ENCODE data around the gene SLC12A2. TPM values are rescaled to one million over a fixed set of nuclear protein-coding genes. Genes with fewer than 3 reads are reported as not detected.
A peak's percentile ranks its signal among the peaks of the same experiment; 100 is the strongest.

Gene SLC12A2
- total RNA-seq, 2 experiments from 2014 or later = 20.6 to 36.5 TPM

GRCh38 chr5:128077526-128077925 lies 6.0 kb upstream of the SLC12A2 start:
- CTCF ChIA-PET (ENCODE audit: unreplicated experiment) = interaction anchor here (0.7 kb wide), 1 partner anchor 1090 kb away, joined by 4 read pairs; no protein-coding TSS in a partner anchor
- TF ChIP-seq EZH2phosphoT487 (IDR thresholded peaks at IDR 0.05; ENCODE audit: borderline replicate concordance, low read depth, low read length) = no peak
- no peak for TF ChIP-seq CTCF (conservative IDR thresholded peaks at IDR 0.05; ENCODE audit: low read length)
- Histone ChIP-seq H3K79me2 (ENCODE audit: insufficient read depth, low read depth, low read length) (peaks cover 90% of the 10 kb centered on the region), H3K9me2 (ENCODE audit: insufficient read depth, low read length) (no peaks in the 10 kb centered on the region), H3K4me1 (ENCODE audit: insufficient read depth, low read length, poor library complexity, severe bottlenecking) (peaks cover 52% of the 10 kb centered on the region), H2AFZ (ENCODE audit: low read length) (no peak overlapping the region), H3K27ac (ENCODE audit: low read depth, low read length, poor library complexity, severe bottlenecking) (no peak overlapping the region), H3K9me3 (ENCODE audit: low read length) (no peaks in the 10 kb centered on the region), H3K36me3 (ENCODE audit: insufficient read depth, low read length) (peaks cover 65% of the 10 kb centered on the region), H4K20me1 (ENCODE audit: insufficient read depth, low read length) (peaks cover 10% of the 10 kb centered on the region; the same call in 1 of the 2 replicates), H3K4me3 (ENCODE audit: low read depth, low read length, poor library complexity, severe bottlenecking) (no peak overlapping the region), H3K4me2 (ENCODE audit: low read length) (peak overlapping the region; percentile 29; the same call in 1 of the 2 replicates)
- DNase-seq (ENCODE audit: low spot score) = no peak
- intact Hi-C loops (cut with micrococcal nuclease; ENCODE audit: unreplicated experiment) = no loop called here
- no TSS peak for BruUV-seq (replicated peaks)
- POLR2A ChIA-PET = interaction anchor here (0.6 to 2.2 kb wide), 9 partner anchors 9 to 170 kb away, joined by 3 to 8 read pairs (median 3); no protein-coding TSS in a partner anchor

GRCh38 chr5:128081111-128081851 lies 2.3 kb upstream of the SLC12A2 start:
- Histone ChIP-seq H4K20me1 (ENCODE audit: insufficient read depth, low read length) (peaks cover 25% of the 10 kb centered on the region; the same call in 1 of the 2 replicates), H3K9me2 (ENCODE audit: insufficient read depth, low read length) (no peaks in the 10 kb centered on the region), H3K9me3 (ENCODE audit: low read length) (no peaks in the 10 kb centered on the region), H3K27ac (ENCODE audit: low read depth, low read length, poor library complexity, severe bottlenecking) (peak overlapping the region; percentile 92), H3K79me2 (ENCODE audit: insufficient read depth, low read depth, low read length) (peaks cover 87% of the 10 kb centered on the region), H3K4me3 (ENCODE audit: low read depth, low read length, poor library complexity, severe bottlenecking) (peak overlapping the region; percentile 83), H3K4me1 (ENCODE audit: insufficient read depth, low read length, poor library complexity, severe bottlenecking) (peaks cover 41% of the 10 kb centered on the region), H3K36me3 (ENCODE audit: insufficient read depth, low read length) (peaks cover 32% of the 10 kb centered on the region), H3K4me2 (ENCODE audit: low read length) (peak overlapping the region; percentile 98), H2AFZ (ENCODE audit: low read length) (peak overlapping the region; percentile 54; the same call in 1 of the 2 replicates)
- CTCF ChIA-PET (ENCODE audit: unreplicated experiment) = interaction anchor here (1.0 kb wide), 1 partner anchor 21 kb away, joined by 3 read pairs; no protein-coding TSS in a partner anchor
- intact Hi-C loops (cut with micrococcal nuclease; ENCODE audit: unreplicated experiment) = loop anchor here (5.0 kb wide), 3 partner anchors 174 to 1474 kb away; partner anchors contain the start of gene PRRC1
- BruUV-seq (replicated peaks) = no TSS peak
- POLR2A ChIA-PET = interaction anchor here (0.5 to 1.9 kb wide), 9 partner anchors 10 to 103 kb away, joined by 3 to 8 read pairs (median 3); no protein-coding TSS in a partner anchor
- peak; percentile 43 for DNase-seq (ENCODE audit: low spot score)
- no peak for TF ChIP-seq EZH2phosphoT487 (IDR thresholded peaks at IDR 0.05; ENCODE audit: borderline replicate concordance, low read depth, low read length)
- peak; percentile 52 for TF ChIP-seq CTCF (conservative IDR thresholded peaks at IDR 0.05; ENCODE audit: low read length)
